ENCODE results near the gene DERA.
A peak's percentile ranks its signal among the peaks of the same experiment; 100 is the strongest.
"Not testable (repeated sequence)": the region's sequence is repeated elsewhere in the genome, so short reads cannot be mapped to it uniquely, and the experiment has no call there.

DERA gene

GRCh38 chr12:15896867-15897266 is 14.3 kb upstream of the DERA start:
- no peaks in the 10 kb centered on the region for H3K27me3 ChIP-seq
- no peaks in the 10 kb centered on the region for H3K4me1 ChIP-seq
- H3K4me3 ChIP-seq (ENCODE audit: low read depth, low read length) = no peak overlapping the region
- H3K9me3 ChIP-seq = no peaks in the 10 kb centered on the region
- peaks cover 73% of the 10 kb centered on the region for H3K36me3 ChIP-seq
- TF ChIP-seq CTCF (IDR thresholded peaks at IDR 0.05; ENCODE audit: low read depth, low read length) = no peak
- no peak for DNase-seq

GRCh38 chr12:15897433-15897832 is 13.7 kb upstream of the DERA start:
- H3K36me3 ChIP-seq = peaks cover 78% of the 10 kb centered on the region

GRCh38 chr12:15899282-15899870 is 11.8 kb upstream of the DERA start:
- DNase-seq = no peak

More at GRCh38 chr12:15897433-15897832, 13.7 kb upstream of the DERA start:
- H3K4me3 ChIP-seq (ENCODE audit: low read depth, low read length) = no peak overlapping the region
- H3K27me3 ChIP-seq = no peaks in the 10 kb centered on the region
- TF ChIP-seq CTCF (IDR thresholded peaks at IDR 0.05; ENCODE audit: low read depth, low read length) = no peak
- H3K4me1 ChIP-seq = no peaks in the 10 kb centered on the region
- H3K9me3 ChIP-seq = no peaks in the 10 kb centered on the region
- no peak for DNase-seq

GRCh38 chr12:15904378-15904920 is 6.7 kb upstream of the DERA start:
- H3K4me3 ChIP-seq (ENCODE audit: low read depth, low read length) = no peak overlapping the region
- TF ChIP-seq CTCF (IDR thresholded peaks at IDR 0.05; ENCODE audit: low read depth, low read length) = no peak
- peaks cover 58% of the 10 kb centered on the region for H3K36me3 ChIP-seq
- no peaks in the 10 kb centered on the region for H3K27me3 ChIP-seq
- H3K4me1 ChIP-seq = no peaks in the 10 kb centered on the region
- no peaks in the 10 kb centered on the region for H3K9me3 ChIP-seq
- DNase-seq = no peak

More at GRCh38 chr12:15899282-15899870, 11.8 kb upstream of the DERA start:
- no peaks in the 10 kb centered on the region for H3K27me3 ChIP-seq
- no peak overlapping the region for H3K4me3 ChIP-seq (ENCODE audit: low read depth, low read length)
- peaks cover 77% of the 10 kb centered on the region for H3K36me3 ChIP-seq
- H3K4me1 ChIP-seq = no peaks in the 10 kb centered on the region
- no peaks in the 10 kb centered on the region for H3K9me3 ChIP-seq
- TF ChIP-seq CTCF (IDR thresholded peaks at IDR 0.05; ENCODE audit: low read depth, low read length) = peak; percentile 70

- H3K36me3 ChIP-seq = peaks cover 12% of the 10 kb centered on the region
- peak overlapping the region; percentile 84 for H3K4me3 ChIP-seq (ENCODE audit: low read depth, low read length)
- no peaks in the 10 kb centered on the region for H3K9me3 ChIP-seq
- no peaks in the 10 kb centered on the region for H3K27me3 ChIP-seq
- no peak for TF ChIP-seq CTCF (IDR thresholded peaks at IDR 0.05; ENCODE audit: low read depth, low read length)
- no peak for DNase-seq
- H3K4me1 ChIP-seq = peaks cover 3% of the 10 kb centered on the region; the same call in 1 of the 2 replicates
Measured at GRCh38 chr12:15910468-15910863, 666 bp upstream of the DERA start.

- H3K36me3 ChIP-seq, H3K27me3 ChIP-seq, DNase-seq, H3K4me1 ChIP-seq, H3K9me3 ChIP-seq: not testable (repeated sequence)
- peak overlapping the region; percentile 84 for H3K4me3 ChIP-seq (ENCODE audit: low read depth, low read length)
Measured at GRCh38 chr12:15911931-15912330, 799 bp downstream of the DERA start.

- not testable (repeated sequence) for H3K9me3 ChIP-seq; DNase-seq; H3K36me3 ChIP-seq; H3K4me3 ChIP-seq (ENCODE audit: low read depth, low read length); H3K4me1 ChIP-seq; H3K27me3 ChIP-seq
Measured at GRCh38 chr12:15914131-15914530, 3.0 kb downstream of the DERA start.

Measured in BE2C (cell line).